SU-DHL-6 (cell line): Measurements from ENCODE around the gene ABHD2.
"Not testable (repeated sequence)": the region's sequence is repeated elsewhere in the genome, so short reads cannot be mapped to it uniquely, and the experiment has no call there.

ENCODE experiments used
- H2AFZ ChIP-seq: fragments of 200-600 bp; sonication (generic); 2 replicates; pipeline ENCODE4 v1.6.1; 2014; ENCODE audit warnings: low read depth, mild to moderate bottlenecking, moderate library complexity, mixed read lengths, antibody characterized with exemption, low read length; ENCODE audit not compliant: severe bottlenecking
- H3F3A ChIP-seq: fragments of 200-600 bp; shearing (Covaris generic); 2 replicates; pipeline ENCODE4 v1.6.0; 2016; ENCODE audit warnings: antibody characterized with exemption, mild to moderate bottlenecking; ENCODE audit not compliant: insufficient read depth
- H3K27ac ChIP-seq: fragments of 200-600 bp; sonication (generic); 2 replicates; pipeline ENCODE4 v1.5.1; 2016; ENCODE audit warnings: low read depth, mild to moderate bottlenecking, low read length, moderate library complexity, mixed read lengths
- H3K27me3 ChIP-seq: fragments of 200-600 bp; sonication (generic), shearing (Covaris generic); 2 replicates; pipeline ENCODE4 v1.6.0; 2014; ENCODE audit warnings: mild to moderate bottlenecking, low read length
- H3K36me3 ChIP-seq: fragments of 200-600 bp; sonication (generic); 2 replicates; pipeline ENCODE4 v1.6.1; 2014; ENCODE audit warnings: mild to moderate bottlenecking, low read length, mixed read lengths
- H3K4me2 ChIP-seq: fragments of 300-600, 200-600 bp; shearing (Covaris generic), sonication (generic); 2 replicates; pipeline ENCODE4 v1.6.0; 2014; ENCODE audit warnings: low read length, low read depth, mild to moderate bottlenecking; ENCODE audit not compliant: poor library complexity, severe bottlenecking
- H3K4me3 ChIP-seq: fragments of 200-600 bp; sonication (generic); 2 replicates; pipeline ENCODE4 v1.5.1; 2014; ENCODE audit warnings: antibody characterized with exemption, low read length, mild to moderate bottlenecking, mixed read lengths; ENCODE audit not compliant: insufficient read depth, poor library complexity, severe bottlenecking
- H3K79me2 ChIP-seq: fragments of 200-600 bp; sonication (generic); 2 replicates; pipeline ENCODE4 v1.6.1; 2014; ENCODE audit warnings: mild to moderate bottlenecking, low read length, moderate library complexity; ENCODE audit not compliant: insufficient read depth
- H3K9ac ChIP-seq: fragments of 200-600 bp; sonication (generic); 2 replicates; pipeline ENCODE4 v1.7.0; 2014; ENCODE audit warnings: mild to moderate bottlenecking, low read length
- H3K9me2 ChIP-seq: fragments of 200-600 bp; sonication (generic); replicated peaks from 2 replicates; pipeline ENCODE4 v1.6.1; 2014; ENCODE audit warnings: low read length; ENCODE audit not compliant: insufficient read depth
- H3K9me3 ChIP-seq: fragments of 200-600 bp; sonication (generic); 2 replicates; pipeline ENCODE4 v1.6.1; 2014; ENCODE audit warnings: low read length, mixed read lengths; ENCODE audit not compliant: insufficient read depth
- H4K20me1 ChIP-seq: fragments of 200-600 bp; sonication (generic); 2 replicates; pipeline ENCODE4 v1.6.1; 2014; ENCODE audit warnings: low read depth, mild to moderate bottlenecking, antibody characterized with exemption, low read length, moderate library complexity, mixed read lengths
- EZH2phosphoT487 ChIP-seq: fragments of 200-600 bp; sonication (generic), shearing (Covaris generic); conservative IDR thresholded peaks from 2 replicates; pipeline ENCODE4 v1.6.1; 2018; ENCODE audit warnings: mild to moderate bottlenecking, antibody characterized with exemption, low read length, moderate library complexity, mixed read lengths
- TF ChIP-seq, protein P1 (sequence below): fragments of 200-600 bp; sonication (generic); IDR thresholded peaks from one replicate; pipeline ENCODE4 v1.5.1; 2017; ENCODE audit warnings: antibody characterized with exemption, mild to moderate bottlenecking, low read length, moderate library complexity; ENCODE audit not compliant: insufficient read depth, poor library complexity, severe bottlenecking

Gene ABHD2

DNA sequence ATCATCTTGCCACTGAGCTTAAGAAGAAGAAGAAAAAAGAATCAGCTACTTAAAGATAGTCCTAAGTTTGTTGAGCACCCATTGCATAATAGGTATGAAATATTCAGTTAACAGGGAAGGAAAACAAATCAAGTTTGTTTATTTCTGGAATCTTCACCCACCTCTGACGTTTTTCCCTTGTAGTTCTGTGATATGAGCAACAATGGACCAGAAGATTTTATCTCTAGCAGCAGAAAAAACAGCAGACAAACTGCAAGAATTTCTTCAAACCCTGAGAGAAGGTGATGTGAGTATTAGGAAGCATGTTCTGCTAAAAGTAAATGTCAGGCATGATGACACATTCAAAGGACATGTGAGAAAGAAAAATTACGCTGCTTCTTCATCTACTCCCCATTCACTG is 159.2 kb downstream of the ABHD2 start:
- Histone ChIP-seq H3K4me2 (no peak overlapping the region), H3K9me3 (no peaks in the 10 kb centered on the region), H3K4me3 (no peak overlapping the region), H3K9ac (no peak overlapping the region), H2AFZ (no peak overlapping the region), H3K79me2 (peaks cover 69% of the 10 kb centered on the region), H3K27me3 (no peaks in the 10 kb centered on the region), H4K20me1 (peaks cover 17% of the 10 kb centered on the region; the same call in 1 of the 2 replicates), H3K36me3 (peaks cover 49% of the 10 kb centered on the region), H3F3A (peaks cover 10% of the 10 kb centered on the region), H3K9me2 (no peaks in the 10 kb centered on the region), H3K27ac (no peak overlapping the region)
- TF ChIP-seq, protein P1, sequence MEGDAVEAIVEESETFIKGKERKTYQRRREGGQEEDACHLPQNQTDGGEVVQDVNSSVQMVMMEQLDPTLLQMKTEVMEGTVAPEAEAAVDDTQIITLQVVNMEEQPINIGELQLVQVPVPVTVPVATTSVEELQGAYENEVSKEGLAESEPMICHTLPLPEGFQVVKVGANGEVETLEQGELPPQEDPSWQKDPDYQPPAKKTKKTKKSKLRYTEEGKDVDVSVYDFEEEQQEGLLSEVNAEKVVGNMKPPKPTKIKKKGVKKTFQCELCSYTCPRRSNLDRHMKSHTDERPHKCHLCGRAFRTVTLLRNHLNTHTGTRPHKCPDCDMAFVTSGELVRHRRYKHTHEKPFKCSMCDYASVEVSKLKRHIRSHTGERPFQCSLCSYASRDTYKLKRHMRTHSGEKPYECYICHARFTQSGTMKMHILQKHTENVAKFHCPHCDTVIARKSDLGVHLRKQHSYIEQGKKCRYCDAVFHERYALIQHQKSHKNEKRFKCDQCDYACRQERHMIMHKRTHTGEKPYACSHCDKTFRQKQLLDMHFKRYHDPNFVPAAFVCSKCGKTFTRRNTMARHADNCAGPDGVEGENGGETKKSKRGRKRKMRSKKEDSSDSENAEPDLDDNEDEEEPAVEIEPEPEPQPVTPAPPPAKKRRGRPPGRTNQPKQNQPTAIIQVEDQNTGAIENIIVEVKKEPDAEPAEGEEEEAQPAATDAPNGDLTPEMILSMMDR: no peak
- TF ChIP-seq EZH2phosphoT487: no peak

DNA sequence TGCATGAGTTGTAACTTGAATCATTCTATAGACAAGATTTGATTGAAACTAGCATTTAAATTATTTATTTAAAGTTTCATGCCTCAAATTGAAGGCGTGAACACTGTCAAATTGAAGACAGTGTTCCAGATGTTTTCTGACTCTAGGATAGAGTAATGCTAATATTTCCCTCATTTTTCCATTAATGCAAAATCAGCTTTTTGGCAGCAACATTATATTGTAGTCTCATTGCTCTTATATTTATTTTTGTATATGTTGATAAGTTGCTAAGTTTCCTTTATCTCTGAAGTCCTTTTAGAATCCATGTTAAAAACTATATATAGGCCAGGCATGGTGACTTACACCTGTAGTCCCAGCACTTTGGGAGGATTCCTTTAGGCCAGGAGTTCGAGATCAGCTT is 160.3 kb downstream of the ABHD2 start:
- Histone ChIP-seq H3K4me2 (no peak overlapping the region), H3F3A (peaks cover 17% of the 10 kb centered on the region), H3K36me3 (peaks cover 57% of the 10 kb centered on the region), H3K79me2 (peaks cover 74% of the 10 kb centered on the region), H3K4me3 (no peak overlapping the region), H3K9ac (no peak overlapping the region), H3K27ac (no peak overlapping the region), H3K9me2 (no peaks in the 10 kb centered on the region), H3K9me3 (no peaks in the 10 kb centered on the region), H2AFZ (no peak overlapping the region), H3K27me3 (no peaks in the 10 kb centered on the region), H4K20me1 (peaks cover 17% of the 10 kb centered on the region; the same call in 1 of the 2 replicates)
- no peak for TF ChIP-seq EZH2phosphoT487
- TF ChIP-seq, protein P1: no peak

DNA sequence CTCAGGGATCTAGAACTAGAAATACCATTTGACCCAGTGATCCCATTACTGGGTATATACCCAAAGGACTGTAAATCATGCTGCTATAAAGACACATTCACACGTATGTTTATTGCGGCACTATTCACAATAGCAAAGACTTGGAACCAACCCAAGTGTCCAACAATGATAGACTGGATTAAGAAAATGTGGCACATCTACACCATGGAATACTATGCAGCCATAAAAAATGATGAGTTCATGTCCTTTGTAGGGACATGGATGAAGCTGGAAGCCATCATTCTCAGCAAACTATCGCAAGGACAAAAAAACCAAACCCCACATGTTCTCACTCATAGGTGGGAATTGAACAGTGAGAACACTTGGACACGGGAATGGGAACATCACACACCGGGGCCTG is 161.9 kb downstream of the ABHD2 start:
- peaks cover 68% of the 10 kb centered on the region for H3K36me3 ChIP-seq
- H3K27me3 ChIP-seq, H3K27ac ChIP-seq, H3K4me2 ChIP-seq, H2AFZ ChIP-seq, H3K9me3 ChIP-seq, H3K9ac ChIP-seq, H3K9me2 ChIP-seq, H3K4me3 ChIP-seq: not testable (repeated sequence)
- peaks cover 22% of the 10 kb centered on the region; the same call in 1 of the 2 replicates for H4K20me1 ChIP-seq
- peaks cover 11% of the 10 kb centered on the region; the same call in 1 of the 2 replicates for H3F3A ChIP-seq
- peaks cover 73% of the 10 kb centered on the region for H3K79me2 ChIP-seq
